Type B pancreatic cell (in vitro differentiated cells): ENCODE results near the gene TXK. TPM values are rescaled to one million over a fixed set of nuclear protein-coding genes. Genes with fewer than 3 reads are reported as not detected.
A peak's percentile ranks its signal among the peaks of the same experiment; 100 is the strongest.

Source experiments
- DNase-seq: peaks from one replicate; pipeline ENCODE4 v3.0.0; 2021; ENCODE audit warnings: mixed read lengths; ENCODE audit not compliant: unreplicated experiment; ENCODE audit errors: extremely low spot score
- H3K27ac Mint-ChIP-seq: 2 replicates; pipeline ENCODE4 v1.8.0; 2021; ENCODE audit warnings: mild to moderate bottlenecking, mixed read lengths
- H3K27me3 Mint-ChIP-seq: 2 replicates; pipeline ENCODE4 v1.8.0; 2021; ENCODE audit warnings: mixed read lengths
- H3K36me3 Mint-ChIP-seq: 2 replicates; pipeline ENCODE4 v1.8.0; 2021; ENCODE audit warnings: mixed read lengths
- H3K4me1 Mint-ChIP-seq: one replicate; pipeline ENCODE4 v1.8.0; 2021; ENCODE audit warnings: mixed read lengths; ENCODE audit not compliant: unreplicated experiment
- H3K4me3 Mint-ChIP-seq: 2 replicates; pipeline ENCODE4 v1.8.0; 2021; ENCODE audit warnings: mild to moderate bottlenecking, mixed read lengths
- H3K9me3 Mint-ChIP-seq: 2 replicates; pipeline ENCODE4 v1.8.0; 2021; ENCODE audit warnings: mixed read lengths
- total RNA-seq: library from RNA; stranded (reverse); gene quantifications from 2 replicates; pipeline ENCODE4 v1.2.1, GENCODE V29; 2021; ENCODE audit warnings: low replicate concordance
- TF ChIP-seq, protein P1 (sequence below): fragments of 200-600 bp; sonication (generic); conservative IDR thresholded peaks from 2 replicates; pipeline ENCODE4 v1.5.0; 2021; ENCODE audit warnings: antibody characterized with exemption, mild to moderate bottlenecking

Gene TXK
- total RNA-seq, 1 donor from 2014 or later = 1.3 TPM

DNA sequence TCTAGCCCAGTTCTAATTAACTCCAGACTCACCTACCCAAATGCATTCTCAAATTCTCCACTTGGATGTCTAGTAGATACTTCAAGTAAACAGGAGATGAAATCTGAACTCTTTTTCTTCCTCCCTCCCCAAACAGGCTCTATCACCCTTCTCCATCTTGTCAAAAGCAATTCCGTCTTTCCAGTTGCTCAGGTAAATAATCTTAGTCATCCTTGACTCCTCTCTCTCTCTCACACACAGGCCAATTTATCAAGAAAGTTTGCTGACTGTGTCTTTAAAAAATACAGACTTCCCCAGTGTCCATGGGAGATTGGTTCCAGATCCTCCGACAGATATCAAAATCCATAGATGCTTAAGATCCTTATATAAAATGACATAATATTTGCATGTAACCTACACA lies 12.9 kb downstream of the TXK start:
- Mint-ChIP-seq H3K4me3 (no peak overlapping the region), H3K36me3 (no peaks in the 10 kb centered on the region), H3K9me3 (no peaks in the 10 kb centered on the region)

DNA sequence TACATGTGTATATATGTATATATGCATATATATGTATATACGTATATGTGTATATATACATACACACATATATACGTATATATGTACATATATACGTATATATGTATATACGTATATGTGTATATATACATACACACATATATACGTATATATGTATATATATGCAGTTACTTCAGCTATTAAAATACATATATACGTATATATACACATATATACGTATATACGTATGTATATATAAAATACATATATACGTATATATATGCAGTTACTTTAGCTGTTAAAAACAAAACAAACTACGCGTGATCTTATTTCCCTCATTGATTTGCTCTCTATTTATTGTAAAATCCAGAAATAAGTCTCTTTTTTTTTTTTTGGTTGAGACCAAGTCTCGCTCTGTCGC lies 13.9 kb downstream of the TXK start:
- H3K9me3 Mint-ChIP-seq = no peaks in the 10 kb centered on the region
- no peak for DNase-seq

More for the DNA sequence above, 12.9 kb downstream of the TXK start:
- TF ChIP-seq, protein P1, sequence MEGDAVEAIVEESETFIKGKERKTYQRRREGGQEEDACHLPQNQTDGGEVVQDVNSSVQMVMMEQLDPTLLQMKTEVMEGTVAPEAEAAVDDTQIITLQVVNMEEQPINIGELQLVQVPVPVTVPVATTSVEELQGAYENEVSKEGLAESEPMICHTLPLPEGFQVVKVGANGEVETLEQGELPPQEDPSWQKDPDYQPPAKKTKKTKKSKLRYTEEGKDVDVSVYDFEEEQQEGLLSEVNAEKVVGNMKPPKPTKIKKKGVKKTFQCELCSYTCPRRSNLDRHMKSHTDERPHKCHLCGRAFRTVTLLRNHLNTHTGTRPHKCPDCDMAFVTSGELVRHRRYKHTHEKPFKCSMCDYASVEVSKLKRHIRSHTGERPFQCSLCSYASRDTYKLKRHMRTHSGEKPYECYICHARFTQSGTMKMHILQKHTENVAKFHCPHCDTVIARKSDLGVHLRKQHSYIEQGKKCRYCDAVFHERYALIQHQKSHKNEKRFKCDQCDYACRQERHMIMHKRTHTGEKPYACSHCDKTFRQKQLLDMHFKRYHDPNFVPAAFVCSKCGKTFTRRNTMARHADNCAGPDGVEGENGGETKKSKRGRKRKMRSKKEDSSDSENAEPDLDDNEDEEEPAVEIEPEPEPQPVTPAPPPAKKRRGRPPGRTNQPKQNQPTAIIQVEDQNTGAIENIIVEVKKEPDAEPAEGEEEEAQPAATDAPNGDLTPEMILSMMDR = peak; percentile 20
- no peaks in the 10 kb centered on the region for H3K27me3 Mint-ChIP-seq
- no peaks in the 10 kb centered on the region for H3K4me1 Mint-ChIP-seq
- no peak for DNase-seq
- no peak overlapping the region for H3K27ac Mint-ChIP-seq

DNA sequence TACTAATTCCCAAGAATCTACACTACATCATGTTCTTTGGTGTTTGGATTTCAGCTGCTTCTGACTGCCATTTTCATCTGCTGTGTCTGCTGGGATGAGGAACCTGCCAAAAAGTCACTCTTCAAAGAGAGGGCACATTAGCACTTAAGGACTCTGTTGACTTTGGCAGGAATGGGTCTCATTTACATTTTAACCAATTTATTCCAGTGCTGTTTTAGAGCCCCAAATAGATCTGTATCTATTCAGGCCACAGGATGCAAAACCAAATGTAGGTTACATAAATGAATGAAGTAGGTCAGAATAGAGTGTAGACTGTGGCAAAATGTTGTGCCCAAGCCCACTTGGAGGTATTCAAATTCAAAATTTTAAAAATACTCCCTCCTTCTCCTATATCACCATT lies 14.4 kb downstream of the TXK start:
- Mint-ChIP-seq H3K27me3 (no peaks in the 10 kb centered on the region), H3K9me3 (no peaks in the 10 kb centered on the region), H3K36me3 (no peaks in the 10 kb centered on the region), H3K4me3 (no peak overlapping the region), H3K4me1 (no peaks in the 10 kb centered on the region), H3K27ac (no peak overlapping the region)
- TF ChIP-seq, protein P1 = no peak
- no peak for DNase-seq

More for the DNA sequence above, 13.9 kb downstream of the TXK start:
- no peaks in the 10 kb centered on the region for H3K4me1 Mint-ChIP-seq
- H3K4me3 Mint-ChIP-seq = no peak overlapping the region
- H3K27me3 Mint-ChIP-seq = no peaks in the 10 kb centered on the region
- no peaks in the 10 kb centered on the region for H3K36me3 Mint-ChIP-seq
- TF ChIP-seq, protein P1 = no peak
- H3K27ac Mint-ChIP-seq = no peak overlapping the region

DNA sequence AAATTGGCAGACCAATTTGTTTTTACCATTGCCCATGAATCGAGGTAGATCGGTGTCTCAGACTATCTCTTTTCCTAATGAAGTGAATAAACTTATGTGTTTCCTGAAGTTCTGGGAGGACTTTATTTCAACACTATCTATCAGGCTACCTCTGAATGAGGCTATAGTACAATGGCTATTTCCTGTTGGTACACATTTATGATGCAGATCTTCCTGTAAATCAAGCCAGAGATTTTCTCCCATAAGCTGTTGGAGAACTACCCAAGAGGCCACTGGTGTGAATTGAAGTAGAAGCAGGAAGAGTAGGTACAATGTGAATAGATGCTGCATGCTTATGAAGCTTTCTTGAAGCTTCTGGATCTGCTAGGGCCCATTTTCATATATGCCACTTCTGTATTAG lies 16.0 kb downstream of the TXK start:
- TF ChIP-seq, protein P1 = no peak
- Mint-ChIP-seq H3K27me3 (no peaks in the 10 kb centered on the region), H3K27ac (no peak overlapping the region), H3K4me3 (no peak overlapping the region), H3K9me3 (no peaks in the 10 kb centered on the region), H3K4me1 (no peaks in the 10 kb centered on the region), H3K36me3 (no peaks in the 10 kb centered on the region)
- no peak for DNase-seq

DNA sequence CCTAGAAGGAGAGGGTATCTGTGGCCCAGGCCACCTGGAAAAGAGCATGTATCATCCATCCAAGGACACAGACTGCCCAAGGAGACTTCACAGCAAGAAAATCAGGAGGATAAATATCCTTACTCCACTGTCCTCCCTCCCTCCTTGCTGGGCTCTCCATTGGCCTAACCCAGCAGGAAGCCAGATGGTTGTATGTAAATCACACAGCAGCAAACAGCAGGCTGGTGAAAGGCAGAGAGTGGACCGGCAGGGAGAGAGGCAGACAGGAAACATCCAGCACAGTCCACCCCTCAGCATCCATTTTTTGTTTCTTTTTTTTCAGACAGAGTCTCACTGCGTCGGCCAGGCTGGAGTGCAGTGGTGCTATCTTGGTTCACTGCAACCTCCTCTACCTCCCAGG lies 17.5 kb downstream of the TXK start:
- no peaks in the 10 kb centered on the region for H3K27me3 Mint-ChIP-seq
- H3K9me3 Mint-ChIP-seq = no peaks in the 10 kb centered on the region
- TF ChIP-seq, protein P1 = no peak
- peaks cover 5% of the 10 kb centered on the region for H3K4me1 Mint-ChIP-seq
- no peaks in the 10 kb centered on the region for H3K36me3 Mint-ChIP-seq
- no peak overlapping the region for H3K27ac Mint-ChIP-seq
- no peak for DNase-seq
- H3K4me3 Mint-ChIP-seq = no peak overlapping the region

DNA sequence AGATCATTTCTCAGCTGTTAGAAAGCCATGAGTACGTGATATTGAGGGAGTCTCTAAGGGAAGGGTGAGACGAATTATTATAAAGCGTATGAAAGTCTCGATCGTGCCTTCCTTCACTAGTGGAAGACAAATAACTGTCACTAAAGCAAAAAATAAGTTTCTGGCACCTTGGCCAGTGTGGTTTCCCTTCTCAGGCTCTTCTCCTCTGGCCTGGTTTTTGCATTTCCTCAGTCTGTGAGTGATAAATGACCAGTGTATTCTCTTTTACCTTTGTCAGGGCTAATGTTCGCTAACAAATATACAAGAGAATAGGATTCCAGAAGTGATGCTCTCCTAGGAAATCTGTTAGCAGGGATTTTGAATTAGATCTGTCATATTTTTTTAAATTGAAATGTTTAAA lies 19.6 kb downstream of the TXK start:
- Mint-ChIP-seq H3K4me3 (no peak overlapping the region), H3K27ac (peak overlapping the region; percentile 16)

More for the DNA sequence above, 19.6 kb downstream of the TXK start:
- no peaks in the 10 kb centered on the region for H3K36me3 Mint-ChIP-seq
- no peaks in the 10 kb centered on the region for H3K27me3 Mint-ChIP-seq
- TF ChIP-seq, protein P1 = no peak
- peaks cover 5% of the 10 kb centered on the region for H3K4me1 Mint-ChIP-seq
- H3K9me3 Mint-ChIP-seq = no peaks in the 10 kb centered on the region
- no peak for DNase-seq
